DND-41 (cell line): ENCODE results near the gene HAAO.

Source experiments
- ATAC-seq: fragments of 200-7000 bp; cut with Tn5 transposase; 3 replicates; pipeline ENCODE4 v1.9.1; 2021; ENCODE audit warnings: low read depth; ENCODE audit not compliant: insufficient read depth
- DNase-seq: peaks from one replicate; pipeline ENCODE4 v3.0.0-alpha.2; 2020
- H2AFZ ChIP-seq: 2 replicates; pipeline ENCODE4 v1.6.0; 2012; ENCODE audit warnings: low read depth, low read length
- H3K27ac ChIP-seq: 2 replicates; pipeline ENCODE4 v1.5.1; 2012; ENCODE audit warnings: low read length, inconsistent platforms
- H3K27me3 ChIP-seq: fragments of 200-600 bp; sonication (generic); 2 replicates; pipeline ENCODE4 v1.6.0; 2012; ENCODE audit warnings: low read length, mild to moderate bottlenecking, inconsistent platforms; ENCODE audit not compliant: insufficient read depth, poor library complexity
- H3K36me3 ChIP-seq: 2 replicates; pipeline ENCODE4 v1.5.1; 2012; ENCODE audit warnings: low read length, inconsistent platforms; ENCODE audit not compliant: insufficient read depth
- H3K4me1 ChIP-seq: 2 replicates; pipeline ENCODE4 v1.5.1; 2012; ENCODE audit warnings: mild to moderate bottlenecking, low read length; ENCODE audit not compliant: insufficient read depth
- H3K4me2 ChIP-seq: 2 replicates; pipeline ENCODE4 v1.6.0; 2012; ENCODE audit warnings: mild to moderate bottlenecking, moderate library complexity, low read length, inconsistent platforms; ENCODE audit not compliant: insufficient read depth
- H3K4me3 ChIP-seq, 2 experiments: fragments of 200-600 bp in 1 of 2; shearing (Covaris generic) in 1 of 2; 2 replicates each; pipeline ENCODE4 v1.5.1; 2012 to 2016; ENCODE audit warnings: inconsistent platforms in 2 of 2, low read length in 2 of 2, mild to moderate bottlenecking in 2 of 2, low read depth in 1 of 2, moderate library complexity in 1 of 2
- H3K79me2 ChIP-seq: 2 replicates; pipeline ENCODE4 v1.6.0; 2012; ENCODE audit warnings: low read length, inconsistent platforms; ENCODE audit not compliant: insufficient read depth
- H3K9ac ChIP-seq: 2 replicates; pipeline ENCODE4 v1.6.0; 2012; ENCODE audit warnings: low read depth, mild to moderate bottlenecking, inconsistent platforms, low read length, moderate library complexity
- H3K9me3 ChIP-seq: 2 replicates; pipeline ENCODE4 v1.5.1; 2012; ENCODE audit warnings: low read length, moderate library complexity, mild to moderate bottlenecking, inconsistent platforms; ENCODE audit not compliant: insufficient read depth, severe bottlenecking
- H4K20me1 ChIP-seq: 2 replicates; pipeline ENCODE4 v1.6.0; 2012; ENCODE audit warnings: low read length; ENCODE audit not compliant: insufficient read depth
- EZH2 ChIP-seq: IDR thresholded peaks from 3 replicates; pipeline ENCODE4 v1.6.1; 2012; ENCODE audit warnings: borderline replicate concordance, low read depth, mild to moderate bottlenecking, moderate library complexity, low read length, inconsistent platforms; ENCODE audit not compliant: severe bottlenecking
- TF ChIP-seq, protein P1 (sequence below): IDR thresholded peaks from 2 replicates; pipeline ENCODE4 v1.5.1; 2012; ENCODE audit warnings: borderline replicate concordance, low read length, moderate library complexity, mild to moderate bottlenecking; ENCODE audit not compliant: poor library complexity, severe bottlenecking; ENCODE audit errors: extremely low read depth

Gene HAAO

DNA sequence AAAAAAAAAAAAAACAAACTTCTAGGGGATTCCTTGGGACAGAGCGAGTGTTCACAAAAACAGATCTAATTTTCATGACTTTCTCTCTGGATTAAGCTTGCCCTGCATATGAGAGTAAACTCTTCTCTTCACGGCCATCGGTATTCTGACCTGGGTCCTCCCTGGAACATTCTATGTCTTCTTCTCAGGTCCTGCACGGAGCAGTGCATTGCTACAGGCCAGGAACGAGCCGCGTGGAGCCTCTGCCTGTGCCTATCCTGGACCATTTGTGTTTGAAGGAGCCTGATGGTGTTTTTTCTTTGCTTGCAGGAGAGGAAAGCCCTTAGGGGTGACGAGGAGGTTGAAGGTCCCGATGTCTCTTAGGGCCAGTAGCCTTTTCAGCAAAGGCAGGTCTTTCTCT is 26.7 kb downstream of the HAAO start:
- no peak for TF ChIP-seq EZH2
- TF ChIP-seq, protein P1, sequence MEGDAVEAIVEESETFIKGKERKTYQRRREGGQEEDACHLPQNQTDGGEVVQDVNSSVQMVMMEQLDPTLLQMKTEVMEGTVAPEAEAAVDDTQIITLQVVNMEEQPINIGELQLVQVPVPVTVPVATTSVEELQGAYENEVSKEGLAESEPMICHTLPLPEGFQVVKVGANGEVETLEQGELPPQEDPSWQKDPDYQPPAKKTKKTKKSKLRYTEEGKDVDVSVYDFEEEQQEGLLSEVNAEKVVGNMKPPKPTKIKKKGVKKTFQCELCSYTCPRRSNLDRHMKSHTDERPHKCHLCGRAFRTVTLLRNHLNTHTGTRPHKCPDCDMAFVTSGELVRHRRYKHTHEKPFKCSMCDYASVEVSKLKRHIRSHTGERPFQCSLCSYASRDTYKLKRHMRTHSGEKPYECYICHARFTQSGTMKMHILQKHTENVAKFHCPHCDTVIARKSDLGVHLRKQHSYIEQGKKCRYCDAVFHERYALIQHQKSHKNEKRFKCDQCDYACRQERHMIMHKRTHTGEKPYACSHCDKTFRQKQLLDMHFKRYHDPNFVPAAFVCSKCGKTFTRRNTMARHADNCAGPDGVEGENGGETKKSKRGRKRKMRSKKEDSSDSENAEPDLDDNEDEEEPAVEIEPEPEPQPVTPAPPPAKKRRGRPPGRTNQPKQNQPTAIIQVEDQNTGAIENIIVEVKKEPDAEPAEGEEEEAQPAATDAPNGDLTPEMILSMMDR: no peak
- Histone ChIP-seq H3K4me3 (no peak overlapping the region), H3K27ac (no peak overlapping the region), H3K36me3 (no peaks in the 10 kb centered on the region), H3K79me2 (no peaks in the 10 kb centered on the region), H4K20me1 (no peaks in the 10 kb centered on the region), H2AFZ (no peak overlapping the region), H3K27me3 (no peaks in the 10 kb centered on the region), H3K9me3 (no peaks in the 10 kb centered on the region), H3K4me1 (no peaks in the 10 kb centered on the region), H3K4me2 (no peak overlapping the region), H3K9ac (no peak overlapping the region)
- DNase-seq (no peak), ATAC-seq (no peak)

GRCh38 chr2:42764901-42765300 is 27.5 kb downstream of the HAAO start:
- H3K36me3 ChIP-seq: no peaks in the 10 kb centered on the region
- TF ChIP-seq, protein P1: no peak
- no peak for TF ChIP-seq EZH2
- no peaks in the 10 kb centered on the region for H3K4me1 ChIP-seq
- DNase-seq (no peak), ATAC-seq (no peak)
- H3K27ac ChIP-seq: no peak overlapping the region
- H3K9ac ChIP-seq: no peak overlapping the region
- H3K4me3 ChIP-seq: no peak overlapping the region
- no peaks in the 10 kb centered on the region for H3K9me3 ChIP-seq
- no peaks in the 10 kb centered on the region for H3K79me2 ChIP-seq
- H3K27me3 ChIP-seq: no peaks in the 10 kb centered on the region
- no peak overlapping the region for H2AFZ ChIP-seq
- no peak overlapping the region for H3K4me2 ChIP-seq
- H4K20me1 ChIP-seq: no peaks in the 10 kb centered on the region

DNA sequence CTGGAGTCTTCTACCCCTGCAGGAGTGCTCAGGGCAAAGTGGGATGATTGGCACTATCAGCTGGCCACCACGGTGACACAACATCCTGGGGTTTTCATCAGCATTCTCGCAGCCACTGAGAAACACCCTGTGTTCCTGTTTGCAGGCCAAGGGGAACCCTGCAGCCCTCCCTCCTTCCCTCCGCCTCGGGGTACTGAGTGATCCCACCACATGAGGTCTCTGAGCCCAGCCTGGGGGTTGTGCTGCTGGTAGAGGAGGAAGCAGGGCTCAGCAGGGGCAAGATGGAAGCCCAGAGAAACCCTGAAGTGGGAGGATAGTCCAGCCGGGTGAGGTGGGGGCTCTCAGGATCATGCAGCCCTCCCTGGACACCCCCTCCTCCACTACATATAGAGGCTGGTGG is 28.3 kb downstream of the HAAO start, which contains the start of gene OXER1:
OXER1 (minus strand) TSS at position 40 of the 400 bp plus-strand sequence. CDS start 73 bp downstream, outside the sequence.
- H3K4me1 ChIP-seq: no peaks in the 10 kb centered on the region
- no peak within 1 kb of the TSS for H3K27ac ChIP-seq
- H3K9me3 ChIP-seq: no peaks in the 10 kb centered on the region
- H3K4me2 ChIP-seq: no peak within 1 kb of the TSS
- DNase-seq: no peak
- H3K79me2 ChIP-seq: no peaks in the 10 kb centered on the region
- H4K20me1 ChIP-seq: no peaks in the 10 kb centered on the region
- H3K27me3 ChIP-seq: no peaks in the 10 kb centered on the region
- no peak within 1 kb of the TSS for H3K9ac ChIP-seq
- H2AFZ ChIP-seq: no peak within 1 kb of the TSS
- H3K4me3 ChIP-seq: no peak within 1 kb of the TSS
- no peak for TF ChIP-seq EZH2
- TF ChIP-seq, protein P1: no peak
- no peaks in the 10 kb centered on the region for H3K36me3 ChIP-seq
- ATAC-seq: no peak
